NT2/D1 (cell line): ENCODE data around the gene ZNF334.

Experiments used
- DNase-seq: peaks from one replicate; pipeline ENCODE4 v3.0.0-alpha.2; 2011; ENCODE audit warnings: low read depth, low spot score
- H3K27me3 ChIP-seq: 2 replicates; pipeline ENCODE4 v1.6.0; 2011; ENCODE audit warnings: mild to moderate bottlenecking; ENCODE audit not compliant: insufficient read length, insufficient read depth
- H3K36me3 ChIP-seq: 2 replicates; pipeline ENCODE4 v1.6.1; 2011; ENCODE audit warnings: mild to moderate bottlenecking, low read length, mixed read lengths; ENCODE audit not compliant: insufficient read depth, insufficient read length
- H3K4me1 ChIP-seq: 2 replicates; pipeline ENCODE4 v1.5.1; 2011; ENCODE audit not compliant: insufficient read depth, insufficient read length
- H3K4me3 ChIP-seq: 2 replicates; pipeline ENCODE4 v1.5.1; 2011; ENCODE audit warnings: low read depth; ENCODE audit not compliant: insufficient read length
- H3K9ac ChIP-seq: 2 replicates; pipeline ENCODE4 v1.6.0; 2011; ENCODE audit warnings: low read depth; ENCODE audit not compliant: insufficient read length
- H3K9me3 ChIP-seq: 2 replicates; pipeline ENCODE4 v1.5.1; 2011; ENCODE audit warnings: mild to moderate bottlenecking, low read length; ENCODE audit not compliant: insufficient read depth
- SUZ12 ChIP-seq: IDR thresholded peaks from 2 replicates; pipeline ENCODE4 v1.6.1; 2011; ENCODE audit not compliant: insufficient read length, insufficient read depth; ENCODE audit errors: extremely low read depth
- YY1 ChIP-seq: IDR thresholded peaks from 2 replicates; pipeline ENCODE4 v1.6.1; 2011; ENCODE audit not compliant: insufficient read length, insufficient read depth
- ZNF274 ChIP-seq: IDR thresholded peaks from 2 replicates; pipeline ENCODE4 v1.6.1; 2011; ENCODE audit warnings: mild to moderate bottlenecking, low read depth, low read length

Gene ZNF334

DNA sequence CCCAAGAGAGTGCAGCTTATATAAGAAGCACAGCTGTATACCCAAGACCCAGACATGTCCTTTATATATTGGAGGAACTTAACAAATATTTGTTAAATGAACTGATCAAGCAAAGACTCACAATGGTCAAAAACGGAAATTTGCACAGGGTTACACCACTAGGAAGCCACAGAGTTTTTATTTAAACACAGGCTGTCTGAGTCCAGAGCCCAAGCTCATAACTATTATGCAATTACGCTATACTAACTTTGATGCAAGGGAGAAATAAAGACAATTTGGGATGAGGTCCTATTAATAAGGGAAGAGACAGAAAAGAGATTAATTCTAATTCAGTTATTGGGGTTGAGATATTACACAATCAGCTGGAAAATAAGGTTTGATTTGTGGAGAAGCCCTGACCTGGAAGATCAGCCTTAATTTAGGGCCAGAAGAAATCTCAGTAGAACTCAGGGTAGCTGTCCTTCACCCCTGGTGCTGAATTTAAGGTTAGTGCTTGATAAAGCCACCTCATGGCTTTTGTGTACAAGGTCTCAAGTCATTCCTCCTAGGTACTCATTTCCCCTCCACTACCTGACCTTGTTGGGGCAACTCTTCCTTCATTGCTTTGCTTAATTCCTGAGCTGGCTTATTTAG is 10.5 kb upstream of the ZNF334 start:
- H3K36me3 ChIP-seq = no peaks in the 10 kb centered on the region
- no peak for TF ChIP-seq YY1
- TF ChIP-seq SUZ12 = no peak
- TF ChIP-seq ZNF274 = no peak
- no peaks in the 10 kb centered on the region for H3K27me3 ChIP-seq
- H3K4me3 ChIP-seq = no peak overlapping the region
- peak; percentile 28 for DNase-seq
- H3K4me1 ChIP-seq = no peaks in the 10 kb centered on the region
- H3K9me3 ChIP-seq = no peaks in the 10 kb centered on the region
- no peak overlapping the region for H3K9ac ChIP-seq

DNA sequence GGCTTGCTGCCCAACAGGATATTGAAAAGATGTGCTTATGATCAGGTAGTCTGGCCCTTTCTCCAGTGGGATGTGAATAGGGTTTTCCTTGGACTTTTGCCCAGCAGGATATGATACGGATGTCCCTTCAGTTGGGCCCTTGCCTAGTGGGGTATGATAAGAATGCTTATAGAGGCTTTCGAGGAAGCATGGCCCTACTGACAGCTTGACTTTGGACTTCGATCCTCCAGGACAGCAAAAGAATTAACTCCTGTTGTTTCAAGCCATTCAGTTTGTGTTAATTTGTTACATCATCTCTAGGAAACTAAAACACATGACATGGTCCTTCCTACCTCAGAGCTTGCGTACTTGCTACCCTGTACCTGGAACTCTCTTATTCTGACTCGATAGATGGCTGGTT is 9.7 kb upstream of the ZNF334 start:
- Histone ChIP-seq H3K36me3 (no peaks in the 10 kb centered on the region), H3K9me3 (0 out of 2 replicates have a peak, but pooled peaks cover under 1% of the 10 kb centered on the region), H3K27me3 (no peaks in the 10 kb centered on the region), H3K9ac (no peak overlapping the region), H3K4me1 (no peaks in the 10 kb centered on the region), H3K4me3 (no peak overlapping the region)
- DNase-seq = no peak
- TF ChIP-seq SUZ12 (no peak), ZNF274 (no peak)

DNA sequence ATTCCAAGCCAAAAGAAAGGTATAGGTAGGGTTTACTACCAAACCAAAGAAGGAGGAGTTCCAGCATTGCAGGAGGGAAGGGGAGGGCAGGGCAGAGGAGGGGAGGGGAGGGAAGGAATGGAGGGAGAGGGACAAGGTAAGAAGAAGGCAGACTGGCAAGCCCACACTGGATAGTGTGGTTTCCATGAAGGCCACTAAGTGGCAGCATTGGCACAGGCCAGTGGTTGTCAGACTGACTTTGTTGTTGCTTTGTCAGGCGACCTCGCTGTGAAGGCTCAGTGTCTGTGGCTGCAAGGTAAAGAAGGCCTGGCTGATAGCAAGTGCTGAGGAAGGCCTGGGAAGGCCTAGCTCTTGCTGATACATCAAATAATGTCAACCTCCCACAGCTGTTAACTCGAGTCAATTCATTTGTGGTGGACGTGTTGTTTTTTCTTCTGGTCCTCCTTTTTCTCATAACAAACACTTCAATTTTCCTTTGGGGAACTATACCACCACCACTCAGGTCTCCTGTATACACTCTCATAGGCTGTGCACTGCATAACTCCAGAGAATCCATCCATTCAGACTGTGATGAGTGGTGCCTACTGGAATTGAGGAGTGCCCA is 7.7 kb upstream of the ZNF334 start:
- H3K36me3 ChIP-seq = no peaks in the 10 kb centered on the region

DNA sequence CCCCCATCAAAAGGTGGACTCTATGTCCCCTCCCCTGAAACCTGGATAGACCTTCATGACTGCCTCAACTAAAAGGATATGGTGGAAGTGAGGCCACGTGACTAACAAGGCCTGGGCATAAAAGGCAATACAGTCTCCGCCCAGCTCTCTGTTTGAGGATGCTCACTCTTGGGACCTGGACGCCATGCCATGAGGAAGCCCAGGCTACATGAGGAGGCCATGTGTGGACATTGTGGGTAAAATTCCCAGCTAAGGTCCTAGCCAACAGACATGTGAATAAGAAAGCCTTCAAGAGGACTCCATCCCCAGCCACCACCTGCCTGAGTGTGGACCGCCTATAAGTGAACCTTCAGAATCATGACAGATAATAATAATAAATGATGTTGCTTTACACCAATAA is 7.2 kb upstream of the ZNF334 start:
- no peaks in the 10 kb centered on the region for H3K36me3 ChIP-seq
- TF ChIP-seq SUZ12 (no peak), YY1 (no peak), ZNF274 (no peak)
- DNase-seq = no peak
- H3K9me3 ChIP-seq = peaks cover 3% of the 10 kb centered on the region; the same call in 1 of the 2 replicates
- H3K9ac ChIP-seq = no peak overlapping the region
- no peaks in the 10 kb centered on the region for H3K27me3 ChIP-seq
- H3K4me3 ChIP-seq = no peak overlapping the region
- H3K4me1 ChIP-seq = no peaks in the 10 kb centered on the region

More for the DNA sequence above, 7.7 kb upstream of the ZNF334 start:
- DNase-seq = peak; percentile 83
- H3K9ac ChIP-seq = no peak overlapping the region
- TF ChIP-seq SUZ12 = no peak
- no peak for TF ChIP-seq ZNF274
- no peak for TF ChIP-seq YY1
- H3K9me3 ChIP-seq = peaks cover 3% of the 10 kb centered on the region; the same call in 1 of the 2 replicates
- no peak overlapping the region for H3K4me3 ChIP-seq
- H3K4me1 ChIP-seq = no peaks in the 10 kb centered on the region
- H3K27me3 ChIP-seq = no peaks in the 10 kb centered on the region

DNA sequence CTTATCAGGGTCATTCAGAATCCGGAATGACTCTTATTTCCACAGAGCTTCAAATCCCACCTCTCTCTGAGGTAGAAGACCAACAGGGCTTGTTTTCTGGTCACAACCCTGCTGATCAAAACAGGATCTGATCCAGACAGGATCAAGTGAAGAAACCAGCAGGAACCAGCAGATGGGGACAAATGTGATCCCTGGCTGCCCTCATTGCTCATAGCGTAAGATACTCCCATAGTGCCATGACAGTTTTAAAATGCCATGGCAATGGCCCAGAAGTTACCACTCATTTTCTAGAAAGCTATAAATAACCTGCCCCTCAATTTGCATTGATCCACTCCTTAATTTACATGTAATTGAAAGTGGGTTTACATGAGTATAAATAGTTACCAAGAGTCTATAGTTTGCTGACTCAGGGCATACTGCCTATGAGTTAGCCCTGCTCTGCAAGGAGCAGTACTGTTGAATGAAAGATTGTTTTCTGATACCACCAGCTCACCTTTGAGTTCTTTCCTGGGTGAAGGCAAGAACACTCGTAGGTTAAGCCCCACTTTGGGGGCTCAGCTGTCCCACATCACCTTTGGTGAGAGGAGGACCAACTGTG is 6.2 kb upstream of the ZNF334 start:
- Histone ChIP-seq H3K27me3 (no peaks in the 10 kb centered on the region), H3K9ac (no peak overlapping the region), H3K9me3 (peaks cover 3% of the 10 kb centered on the region; the same call in 1 of the 2 replicates), H3K4me3 (no peak overlapping the region), H3K4me1 (no peaks in the 10 kb centered on the region), H3K36me3 (no peaks in the 10 kb centered on the region)
- no peak for DNase-seq
- TF ChIP-seq YY1 = no peak

DNA sequence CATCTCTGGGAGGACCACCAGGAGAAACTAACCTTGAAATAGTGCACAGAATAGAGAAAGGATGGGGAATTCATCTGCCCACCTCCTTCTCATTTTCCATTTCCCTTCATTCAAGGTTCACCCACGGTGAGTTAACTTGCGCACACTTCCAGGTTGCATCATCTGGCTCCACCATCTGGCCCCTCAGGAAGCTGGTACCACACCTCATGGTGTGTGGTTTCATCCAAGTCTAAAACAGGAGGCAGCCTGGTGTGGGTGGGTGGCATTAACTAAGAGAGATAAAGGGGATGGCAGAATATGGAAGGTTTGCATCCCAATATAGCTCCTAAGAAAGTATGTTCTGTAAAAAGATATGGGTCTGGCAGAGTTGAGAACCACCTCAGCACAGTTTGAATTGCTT is 3.8 kb downstream of the ZNF334 start:
- no peak for DNase-seq
- no peaks in the 10 kb centered on the region for H3K4me1 ChIP-seq
- no peak overlapping the region for H3K9ac ChIP-seq
- peaks cover 68% of the 10 kb centered on the region for H3K36me3 ChIP-seq
- TF ChIP-seq YY1 (no peak), ZNF274 (no peak), SUZ12 (no peak)
- no peak overlapping the region for H3K4me3 ChIP-seq
- H3K9me3 ChIP-seq = peaks cover 50% of the 10 kb centered on the region
- no peaks in the 10 kb centered on the region for H3K27me3 ChIP-seq

DNA sequence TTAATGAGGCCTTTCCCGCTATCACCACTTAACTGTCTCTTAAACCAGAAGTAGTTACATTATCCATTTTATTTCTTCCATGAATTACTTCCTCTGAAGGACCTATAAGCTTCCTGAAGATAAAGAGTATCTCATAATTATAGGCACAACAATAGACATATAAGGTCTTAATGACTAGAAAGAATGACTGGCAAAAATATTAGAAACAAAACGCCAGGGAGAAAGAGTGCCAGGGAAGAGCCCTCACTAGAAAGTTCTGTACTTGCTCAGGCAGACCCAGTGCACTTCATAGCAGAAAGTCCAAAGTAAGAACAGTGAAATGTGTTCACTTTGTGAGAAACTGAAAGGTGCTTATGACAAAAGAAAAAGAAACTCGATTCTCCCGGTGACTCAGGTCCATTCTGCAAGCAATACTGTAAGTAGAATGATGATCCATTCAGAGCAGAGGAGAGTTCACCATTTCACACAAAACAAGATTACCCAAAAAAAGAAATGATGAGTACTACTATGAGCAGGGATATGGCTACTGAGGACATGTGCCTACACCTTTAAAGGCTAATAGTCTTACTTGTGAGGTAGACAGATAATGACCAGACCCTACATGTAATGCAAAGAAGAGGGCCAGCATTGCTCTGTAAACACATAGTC is 5.5 kb downstream of the ZNF334 start:
- no peaks in the 10 kb centered on the region for H3K4me1 ChIP-seq
- TF ChIP-seq ZNF274 (no peak), SUZ12 (no peak), YY1 (no peak)
- no peak for DNase-seq
- H3K36me3 ChIP-seq = peaks cover 84% of the 10 kb centered on the region
- no peak overlapping the region for H3K4me3 ChIP-seq
- no peaks in the 10 kb centered on the region for H3K27me3 ChIP-seq
- no peak overlapping the region for H3K9ac ChIP-seq
- H3K9me3 ChIP-seq = peaks cover 67% of the 10 kb centered on the region
